H1 (cell line): ENCODE measurements around the gene HIPK2. TPM values are rescaled to one million over a fixed set of nuclear protein-coding genes. Genes with fewer than 3 reads are reported as not detected.

Experiments
- CTCF ChIA-PET: fragments of 300-600 bp; sonication (Branson Sonifier 250); formaldehyde crosslinking; loops from one replicate; lab custom pipeline; 2021; ENCODE audit not compliant: partially characterized antibody; lab: Charles Lee
- POLR2A ChIA-PET: fragments of 300-600 bp; sonication (Branson Sonifier 250); formaldehyde crosslinking; loops from one replicate; lab custom pipeline; 2021; ENCODE audit warnings: inconsistent platforms; ENCODE audit not compliant: partially characterized antibody; lab: Charles Lee
- DNase-seq, 2 experiments: peaks; one replicate each; pipeline versions ENCODE4 v3.0.0 to v3.0.0-alpha.2; 2010 to 2022; ENCODE audit warnings: low spot score in 2 of 2, low read depth in 1 of 2, mixed read lengths in 1 of 2
- FAIRE-seq: peaks from 2 replicates; lab custom pipeline; 2011; peaks lifted over from hg19 to GRCh38; lab: Jason Lieb, UNC
- H2AFZ ChIP-seq: 2 replicates; pipeline ENCODE4 v1.8.1; 2012; ENCODE audit warnings: low read length, inconsistent platforms
- H2AK5ac ChIP-seq: 2 replicates; pipeline ENCODE4 v1.6.1; 2013; ENCODE audit warnings: low read depth, low read length
- H2BK120ac ChIP-seq: replicated peaks from 2 replicates; pipeline ENCODE3; 2013; ENCODE audit warnings: low read depth, low read length, inconsistent platforms
- H2BK12ac ChIP-seq: 2 replicates; pipeline ENCODE4 v1.6.1; 2013; ENCODE audit warnings: low read depth, low read length
- H2BK15ac ChIP-seq: 2 replicates; pipeline ENCODE4 v1.6.1; 2013; ENCODE audit warnings: low read length
- H2BK20ac ChIP-seq: 2 replicates; pipeline ENCODE4 v1.6.1; 2013; ENCODE audit warnings: low read length
- H2BK5ac ChIP-seq: 2 replicates; pipeline ENCODE4 v1.6.1; 2013; ENCODE audit warnings: low read depth, low read length
- H3K14ac ChIP-seq: 2 replicates; pipeline ENCODE4 v1.6.1; 2013; ENCODE audit warnings: inconsistent platforms; ENCODE audit not compliant: insufficient read length
- H3K18ac ChIP-seq: 2 replicates; pipeline ENCODE4 v1.6.1; 2013; ENCODE audit warnings: low read length; ENCODE audit errors: extremely low read depth
- H3K23ac ChIP-seq: 2 replicates; pipeline ENCODE4 v1.6.1; 2013; ENCODE audit warnings: inconsistent platforms; ENCODE audit not compliant: insufficient read length
- H3K23me2 ChIP-seq: 2 replicates; pipeline ENCODE4 v1.6.1; 2013; ENCODE audit warnings: low read depth, low read length
- H3K27ac ChIP-seq: 2 replicates; pipeline ENCODE4 v1.6.1; 2011; ENCODE audit warnings: low read depth, low read length, inconsistent platforms
- H3K27me3 ChIP-seq, 4 experiments: replicated peaks in 1 of 4; 1 replicate in 1 of 4; 2 replicates in 3 of 4; pipeline versions ENCODE4 v1.6.1 to v1.8.1; 2011 to 2013; ENCODE audit warnings: low read length in 3 of 4, mild to moderate bottlenecking in 3 of 4, inconsistent platforms in 2 of 4, mixed read lengths in 2 of 4, moderate library complexity in 1 of 4; ENCODE audit not compliant: control insufficient read depth in 3 of 4, insufficient read depth in 3 of 4; ENCODE audit errors: extremely low read depth in 1 of 4
- H3K36me3 ChIP-seq, 4 experiments: 2 replicates each; pipeline versions ENCODE4 v1.6.1 to v1.8.1; 2011 to 2013; ENCODE audit warnings: mild to moderate bottlenecking in 4 of 4, low read length in 3 of 4, moderate library complexity in 2 of 4, control low read depth in 1 of 4, inconsistent platforms in 1 of 4; ENCODE audit not compliant: insufficient read depth in 4 of 4, control insufficient read depth in 2 of 4
- H3K4ac ChIP-seq: replicated peaks from 2 replicates; pipeline ENCODE3; 2013; ENCODE audit warnings: low read length, low read depth, mixed read lengths, inconsistent platforms; ENCODE audit not compliant: insufficient read length
- H3K4me1 ChIP-seq, 4 experiments: replicated peaks in 1 of 4; 1 replicate in 1 of 4; 2 replicates in 3 of 4; pipeline versions ENCODE4 v1.6.1 to v1.8.1; 2011 to 2013; ENCODE audit warnings: low read length in 3 of 4, inconsistent platforms in 2 of 4, mixed read lengths in 1 of 4; ENCODE audit not compliant: insufficient read depth in 4 of 4, control insufficient read depth in 3 of 4
- H3K4me2 ChIP-seq, 2 experiments: 2 replicates each; pipeline versions ENCODE4 v1.6.1 to v1.8.1; 2011 to 2013; ENCODE audit warnings: low read depth in 2 of 2, low read length in 2 of 2, control low read depth in 1 of 2, inconsistent platforms in 1 of 2, mild to moderate bottlenecking in 1 of 2; ENCODE audit not compliant: insufficient read depth in 1 of 2
- H3K4me3 ChIP-seq, 4 experiments: fragments of 200-600, 300-600 bp in 1 of 4; sonication (generic), shearing (Covaris generic), sonication (Bioruptor Twin) in 1 of 4; 2 replicates each; pipeline versions ENCODE4 v1.5.1 to v1.8.1; 2011 to 2016; ENCODE audit warnings: low read length in 4 of 4, low read depth in 3 of 4, control low read depth in 2 of 4, inconsistent platforms in 2 of 4, mild to moderate bottlenecking in 2 of 4, mixed read lengths in 1 of 4, moderate library complexity in 1 of 4; ENCODE audit not compliant: insufficient read depth in 2 of 4; ENCODE audit errors: extremely low read depth in 1 of 4
- H3K56ac ChIP-seq: replicated peaks from 2 replicates; pipeline ENCODE3; 2013; ENCODE audit warnings: low read depth, mild to moderate bottlenecking, mixed read lengths, low read length, inconsistent platforms; ENCODE audit not compliant: insufficient read length
- H3K79me1 ChIP-seq: 2 replicates; pipeline ENCODE4 v1.6.1; 2013; ENCODE audit warnings: low read depth, low read length, control low read depth
- H3K79me2 ChIP-seq, 2 experiments: 2 replicates each; pipeline versions ENCODE4 v1.6.1 to v1.8.1; 2012 to 2013; ENCODE audit warnings: low read length in 2 of 2, mild to moderate bottlenecking in 2 of 2, inconsistent platforms in 1 of 2; ENCODE audit not compliant: insufficient read depth in 2 of 2, control insufficient read depth in 1 of 2
- H3K9ac ChIP-seq, 4 experiments: replicated peaks in 1 of 4; 1 replicate in 1 of 4; 2 replicates in 3 of 4; pipeline versions ENCODE4 v1.6.1 to v1.8.1; 2011 to 2013; ENCODE audit warnings: low read depth in 3 of 4, low read length in 3 of 4, control low read depth in 2 of 4, mild to moderate bottlenecking in 2 of 4, moderate library complexity in 2 of 4, inconsistent platforms in 1 of 4; ENCODE audit errors: extremely low read depth in 1 of 4
- H3K9me3 ChIP-seq, 2 experiments: 2 replicates each; pipeline versions ENCODE4 v1.6.1 to v1.8.1; 2012 to 2013; ENCODE audit warnings: mild to moderate bottlenecking in 2 of 2, moderate library complexity in 2 of 2, control low read depth in 1 of 2, inconsistent platforms in 1 of 2, low read depth in 1 of 2, low read length in 1 of 2, mixed read lengths in 1 of 2; ENCODE audit not compliant: insufficient read depth in 2 of 2
- H4K20me1 ChIP-seq, 2 experiments: replicated peaks in 1 of 2; 2 replicates each; pipeline versions ENCODE3 to v1.8.1; 2011 to 2013; ENCODE audit warnings: inconsistent platforms in 2 of 2, low read length in 2 of 2, mild to moderate bottlenecking in 1 of 2; ENCODE audit not compliant: insufficient read depth in 2 of 2, control insufficient read depth in 1 of 2
- H4K5ac ChIP-seq: 2 replicates; pipeline ENCODE4 v1.6.1; 2013; ENCODE audit warnings: low read length, low read depth, mixed read lengths, inconsistent platforms; ENCODE audit not compliant: insufficient read length
- H4K8ac ChIP-seq: 2 replicates; pipeline ENCODE4 v1.8.0; 2013; ENCODE audit warnings: mild to moderate bottlenecking, moderate library complexity, low read length, inconsistent platforms; ENCODE audit not compliant: insufficient read depth; ENCODE audit errors: extremely low read depth
- H4K91ac ChIP-seq: replicated peaks from 2 replicates; pipeline ENCODE3; 2013; ENCODE audit warnings: low read length, mixed read lengths, inconsistent platforms; ENCODE audit not compliant: insufficient read length
- ATF3 ChIP-seq: IDR thresholded peaks from 2 replicates; pipeline ENCODE4 v1.6.1; 2011; ENCODE audit warnings: low read depth, mild to moderate bottlenecking, low read length; ENCODE audit not compliant: insufficient read depth
- CTBP2 ChIP-seq: IDR thresholded peaks from 2 replicates; pipeline ENCODE4 v1.7.0; 2011; ENCODE audit warnings: borderline replicate concordance, mild to moderate bottlenecking, moderate library complexity, mixed read lengths, low read length; ENCODE audit not compliant: insufficient read depth, insufficient read length
- CTCF ChIP-seq, 3 experiments: IDR thresholded peaks; 1 replicate in 2 of 3; 2 replicates in 1 of 3; pipeline versions ENCODE4 v1.5.1 to v1.6.1; 2011; ENCODE audit warnings: low read length in 3 of 3, mild to moderate bottlenecking in 3 of 3, inconsistent platforms in 2 of 3, low read depth in 1 of 3, moderate library complexity in 1 of 3; ENCODE audit not compliant: insufficient read depth in 1 of 3; ENCODE audit errors: control extremely low read depth in 1 of 3
- EP300 ChIP-seq, 2 experiments: IDR thresholded peaks; 1 replicate in 1 of 2; 2 replicates in 1 of 2; pipeline ENCODE4 v1.6.1; 2011 to 2012; ENCODE audit warnings: low read depth in 2 of 2, low read length in 2 of 2, mild to moderate bottlenecking in 2 of 2, borderline replicate concordance in 1 of 2, inconsistent platforms in 1 of 2, moderate library complexity in 1 of 2
- POLR2A ChIP-seq, 2 experiments: IDR thresholded peaks; 1 replicate in 1 of 2; 2 replicates in 1 of 2; pipeline ENCODE4 v1.6.1; 2011; ENCODE audit warnings: low read depth in 2 of 2, low read length in 2 of 2, mild to moderate bottlenecking in 2 of 2; ENCODE audit errors: control extremely low read depth in 1 of 2
- SAP30 ChIP-seq: fragments of 300-600 bp; sonication (generic); IDR thresholded peaks from 2 replicates; pipeline ENCODE4 v1.7.1; 2012; ENCODE audit warnings: low read length, moderate library complexity, mild to moderate bottlenecking, inconsistent platforms; ENCODE audit not compliant: insufficient read depth, insufficient replicate concordance
- SIRT6 ChIP-seq: IDR thresholded peaks from one replicate; pipeline ENCODE4 v1.7.1; 2012; ENCODE audit warnings: low read length, inconsistent platforms
- SIX5 ChIP-seq: IDR thresholded peaks from 2 replicates; pipeline ENCODE4 v1.6.1; 2011; ENCODE audit warnings: mild to moderate bottlenecking, low read depth, low read length
- TAF1 ChIP-seq: IDR thresholded peaks from 2 replicates; pipeline ENCODE4 v1.6.1; 2011; ENCODE audit warnings: mild to moderate bottlenecking, low read depth, low read length
- WGBS, 2 experiments: shearing (Covaris generic) in 1 of 2; methylation state at CpG; one replicate each; pipeline versions ENCODE4 v1.1.6 to v1.1.7; 2013 to 2015; ENCODE audit warnings: low lambda C conversion rate in 2 of 2, mixed read lengths in 2 of 2, inconsistent platforms in 1 of 2, low coverage in 1 of 2, missing lambda C conversion rate in 1 of 2; ENCODE audit not compliant: insufficient replicate concordance in 2 of 2, insufficient coverage in 1 of 2, insufficient read length in 1 of 2; ENCODE audit errors: extremely low coverage in 1 of 2, missing lambda C conversion rate in 1 of 2; 5-methylcytosine and 5-hydroxymethylcytosine counted together
- polyA plus RNA-seq, 7 experiments: library from polyadenylated mRNA; depleted of rRNA in 3 of 7; stranded (reverse) in 5 of 7; unstranded in 2 of 7; fragments of >200 nt in 5 of 7; fragments of 200-250 nt in 2 of 7; gene quantifications; 1 replicate in 5 of 7; 2 replicates in 1 of 7; 4 replicates in 1 of 7; pipeline versions ENCODE4 v1.2.1 to v1.2.3, GENCODE V29; 2011 to 2013; ENCODE audit warnings: missing spikeins in 2 of 7, mixed read lengths in 2 of 7
- total RNA-seq: library from RNA; stranded (reverse); fragmentation: NEBNext Ultra II Directional; extraction: Animal tissue kit (Norgen Biotek cat#: 25700); gene quantifications from 2 replicates; pipeline ENCODE4 v1.2.1, GENCODE V29; 2021

The HIPK2 gene
- total and polyA plus RNA-seq, 2 of the 8 experiments (the other 6 are each of a cell fraction or from before 2014, with no cell fraction given): 8.3 to 24.3 TPM

GRCh38 chr7:139693651-139694388 lies 84.0 kb downstream of the HIPK2 start:
- DNase-seq (no peak), FAIRE-seq (no peak)
- Histone ChIP-seq H2BK120ac (no peak overlapping the region), H3K79me2 (no peaks in the 10 kb centered on the region), H2BK12ac (no peak overlapping the region), H3K79me1 (no peaks in the 10 kb centered on the region; the same call in 1 of the 2 replicates), H3K9ac (no peak overlapping the region), H3K23me2 (no peaks in the 10 kb centered on the region), H3K56ac (no peak overlapping the region), H3K23ac (no peak overlapping the region), H3K27ac (no peak overlapping the region), H2BK15ac (no peak overlapping the region), H3K4me2 (no peak overlapping the region), H2BK5ac (no peak overlapping the region), H2AK5ac (no peak overlapping the region), H2BK20ac (no peak overlapping the region), H3K4me1 (peaks cover 0 to 5% (median 2%) of the 10 kb centered on the region in 4 experiments; a peak in 2 of 7 replicates), H3K27me3 (no peaks in the 10 kb centered on the region), H3K4ac (no peak overlapping the region), H3K18ac (no peak overlapping the region), H3K9me3 (no peaks in the 10 kb centered on the region), H3K36me3 (no peaks in the 10 kb centered on the region), H4K8ac (no peak overlapping the region), H4K91ac (no peak overlapping the region), H4K20me1 (peaks cover 2% of the 10 kb centered on the region in 2 experiments), H3K14ac (no peak overlapping the region), H4K5ac (no peak overlapping the region), H2AFZ (no peak overlapping the region), H3K4me3 (no peak overlapping the region)
- CTCF ChIA-PET: interaction anchor here (0.7 kb wide), 1 partner anchor 9 kb away, joined by 3 read pairs; no protein-coding TSS in a partner anchor
- WGBS, 2 experiments: 87% methylated on average over 8 of the region's 8 CpGs; no CpG with 5 or more reads in 1 of the 2 experiments
- POLR2A ChIA-PET: no interaction called here
- no peak for TF ChIP-seq CTBP2
- TF ChIP-seq CTCF (IDR thresholded peaks at IDR 0.05; ENCODE audit: control extremely low read depth in 1 of 3, insufficient read depth in 1 of 3, low read depth in 1 of 3, low read length in 3 of 3): no peak
- TF ChIP-seq ATF3: no peak
- TF ChIP-seq SAP30: no peak
- no peak for TF ChIP-seq EP300 (IDR thresholded peaks at IDR 0.05; ENCODE audit: borderline replicate concordance in 1 of 2, low read depth in 2 of 2, low read length in 2 of 2)
- TF ChIP-seq SIX5: no peak
- TF ChIP-seq TAF1: no peak
- no peak for TF ChIP-seq SIRT6
- TF ChIP-seq POLR2A (IDR thresholded peaks at IDR 0.05; ENCODE audit: control extremely low read depth in 1 of 2, low read depth in 2 of 2, low read length in 2 of 2): no peak
